Uterus (tissue), 4 donors: ENCODE results near the gene CYP4Z1. TPM values are rescaled to one million over a fixed set of nuclear protein-coding genes. Genes with fewer than 3 reads are reported as not detected.
"Not testable (repeated sequence)": the region's sequence is repeated elsewhere in the genome, so short reads cannot be mapped to it uniquely, and the experiment has no call there.

Experiments
- DNase-seq, 2 donors: peaks; one replicate each; pipeline ENCODE4 v3.0.0-alpha.2; 2019 to 2020
- H3K27ac ChIP-seq, 2 donors: fragments of 200-600 bp; sonication (generic); 1 replicate in 1 of 2; 2 replicates in 1 of 2; pipeline ENCODE4 v1.5.1; 2016 to 2018
- H3K27me3 ChIP-seq, 2 donors: fragments of 200-600 bp; sonication (generic); one replicate each; pipeline ENCODE4 v1.5.1; 2018 to 2019; ENCODE audit warnings: control low read depth in 1 of 2
- H3K36me3 ChIP-seq, 2 donors: fragments of 200-600 bp; sonication (generic); one replicate each; pipeline ENCODE4 v1.5.1; 2019; ENCODE audit warnings: control low read depth in 1 of 2
- H3K4me1 ChIP-seq, 2 donors: fragments of 200-600 bp; sonication (generic); one replicate each; pipeline ENCODE4 v1.5.1; 2018 to 2019; ENCODE audit warnings: control low read depth in 1 of 2
- H3K4me3 ChIP-seq, 2 donors: fragments of 200-600 bp; sonication (generic); 1 replicate in 1 of 2; 2 replicates in 1 of 2; pipeline ENCODE4 v1.5.1; 2018 to 2019; ENCODE audit warnings: mild to moderate bottlenecking in 1 of 2
- H3K9me3 ChIP-seq, 2 donors: fragments of 200-600 bp; sonication (generic); one replicate each; pipeline ENCODE4 v1.5.1; 2019; ENCODE audit warnings: control low read depth in 1 of 2
- POLR2A ChIP-seq, 2 donors: fragments of 450-650 bp; IDR thresholded peaks; one replicate each; pipeline ENCODE4 v1.6.1; 2016; ENCODE audit warnings: antibody characterized with exemption in 2 of 2, mild to moderate bottlenecking in 1 of 2, moderate library complexity in 1 of 2
- intact Hi-C: fragments of 100-400 bp; cut with DNase I; formaldehyde crosslinking; loops from one replicate; pipeline ENCODE4 v1.15.1; 2023; ENCODE audit warnings: low total_unique reads
- total RNA-seq, 4 donors: library from RNA; depleted of rRNA in 3 of 4; stranded (reverse); fragments of >200 nt in 3 of 4; gene quantifications; one replicate each; pipeline versions ENCODE4 v1.1.0 to v1.2.4, GENCODE V29; 2014 to 2023
- TF ChIP-seq, protein P1 (sequence below), 4 experiments: fragments of 200-600 bp in 2 of 4; fragments of 450-650 bp in 2 of 4; sonication (generic) in 2 of 4; IDR thresholded peaks; one replicate each; pipeline ENCODE4 v1.5.1; 2016 to 2019; ENCODE audit warnings: antibody characterized with exemption in 4 of 4, mild to moderate bottlenecking in 2 of 4, moderate library complexity in 1 of 4
- donor health status: DM: yes; HTN: yes; CAD: no.

CYP4Z1 gene
- total RNA-seq, 4 donors from 2014 or later = 0.41 to 1.8 (median 0.67) TPM

DNA sequence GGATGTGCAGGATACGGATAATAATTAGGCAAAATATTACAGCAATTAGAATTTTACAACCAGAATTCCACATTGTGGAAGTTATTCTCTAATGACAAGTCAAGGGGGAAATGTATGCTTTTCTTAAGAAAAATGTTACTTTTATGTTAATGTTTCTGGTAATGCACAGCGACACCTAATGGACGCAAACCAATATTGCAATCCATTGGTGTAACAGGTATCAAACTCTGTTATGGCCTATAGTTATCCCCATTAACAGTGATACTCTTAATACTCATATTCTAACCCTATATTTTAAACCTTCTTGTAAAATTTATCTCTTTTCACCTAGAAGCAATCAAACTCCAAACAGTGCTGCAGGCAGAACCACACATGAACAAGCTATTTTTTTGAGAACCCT is 22.3 kb downstream of the CYP4Z1 start:
- H3K27me3 ChIP-seq, H3K4me1 ChIP-seq, H3K27ac ChIP-seq, H3K9me3 ChIP-seq, DNase-seq, H3K36me3 ChIP-seq, intact Hi-C loops, H3K4me3 ChIP-seq: not testable (repeated sequence)
- TF ChIP-seq, protein P1, sequence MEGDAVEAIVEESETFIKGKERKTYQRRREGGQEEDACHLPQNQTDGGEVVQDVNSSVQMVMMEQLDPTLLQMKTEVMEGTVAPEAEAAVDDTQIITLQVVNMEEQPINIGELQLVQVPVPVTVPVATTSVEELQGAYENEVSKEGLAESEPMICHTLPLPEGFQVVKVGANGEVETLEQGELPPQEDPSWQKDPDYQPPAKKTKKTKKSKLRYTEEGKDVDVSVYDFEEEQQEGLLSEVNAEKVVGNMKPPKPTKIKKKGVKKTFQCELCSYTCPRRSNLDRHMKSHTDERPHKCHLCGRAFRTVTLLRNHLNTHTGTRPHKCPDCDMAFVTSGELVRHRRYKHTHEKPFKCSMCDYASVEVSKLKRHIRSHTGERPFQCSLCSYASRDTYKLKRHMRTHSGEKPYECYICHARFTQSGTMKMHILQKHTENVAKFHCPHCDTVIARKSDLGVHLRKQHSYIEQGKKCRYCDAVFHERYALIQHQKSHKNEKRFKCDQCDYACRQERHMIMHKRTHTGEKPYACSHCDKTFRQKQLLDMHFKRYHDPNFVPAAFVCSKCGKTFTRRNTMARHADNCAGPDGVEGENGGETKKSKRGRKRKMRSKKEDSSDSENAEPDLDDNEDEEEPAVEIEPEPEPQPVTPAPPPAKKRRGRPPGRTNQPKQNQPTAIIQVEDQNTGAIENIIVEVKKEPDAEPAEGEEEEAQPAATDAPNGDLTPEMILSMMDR (IDR thresholded peaks at IDR 0.05) = peak; percentile 11 to 38 (median 18)

DNA sequence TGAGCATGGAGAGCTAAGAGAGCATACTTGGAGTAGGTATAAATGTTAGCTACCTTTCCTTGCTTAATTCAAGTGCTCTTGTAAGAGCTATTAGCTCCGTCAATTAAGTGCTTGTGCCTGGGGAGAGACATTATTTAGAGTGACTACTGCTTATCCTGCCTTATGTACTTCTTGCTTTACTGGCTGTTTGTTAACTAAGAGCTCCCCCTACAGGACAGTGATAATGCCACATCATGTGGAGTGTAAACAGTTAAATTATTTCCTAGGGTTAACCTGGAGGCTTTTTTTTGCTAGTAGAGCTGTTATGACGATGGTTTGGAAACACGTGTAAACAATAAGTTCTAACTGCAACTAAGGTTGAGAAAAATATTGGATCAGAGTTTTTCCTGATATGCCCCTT is 24.4 kb downstream of the CYP4Z1 start:
- intact Hi-C loops, H3K36me3 ChIP-seq, H3K4me3 ChIP-seq, H3K9me3 ChIP-seq, H3K27ac ChIP-seq, H3K4me1 ChIP-seq, H3K27me3 ChIP-seq, DNase-seq: not testable (repeated sequence)

DNA sequence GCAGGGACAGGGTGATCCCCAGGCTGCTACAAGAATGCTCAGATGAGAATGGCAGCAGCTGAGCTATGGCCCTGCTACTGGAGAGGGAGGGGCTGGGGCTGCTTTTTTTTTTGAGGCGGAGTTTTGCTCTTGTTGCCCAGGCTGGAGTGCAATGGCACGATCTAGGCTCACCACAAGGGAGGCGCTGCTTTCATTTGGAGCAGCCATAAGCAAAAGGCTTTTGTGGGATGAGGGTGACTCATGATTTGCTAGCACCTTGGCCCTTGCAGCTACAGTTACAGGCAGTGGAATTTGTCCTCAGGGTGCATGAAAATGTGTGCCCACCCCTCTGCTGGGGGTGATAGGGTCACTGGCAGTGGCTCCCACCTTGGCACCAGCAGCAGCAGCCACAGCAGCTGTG is 37.8 kb downstream of the CYP4Z1 start:
- DNase-seq = no peak
- intact Hi-C loops = no loop called here
- no peaks in the 10 kb centered on the region for H3K4me1 ChIP-seq
- no peak overlapping the region for H3K27ac ChIP-seq
- TF ChIP-seq POLR2A (IDR thresholded peaks at IDR 0.05) = no peak
- TF ChIP-seq, protein P1 (IDR thresholded peaks at IDR 0.05) = no peak
- H3K4me3 ChIP-seq = no peak overlapping the region
- H3K9me3 ChIP-seq = no peaks in the 10 kb centered on the region
- no peaks in the 10 kb centered on the region for H3K27me3 ChIP-seq
- no peaks in the 10 kb centered on the region for H3K36me3 ChIP-seq

DNA sequence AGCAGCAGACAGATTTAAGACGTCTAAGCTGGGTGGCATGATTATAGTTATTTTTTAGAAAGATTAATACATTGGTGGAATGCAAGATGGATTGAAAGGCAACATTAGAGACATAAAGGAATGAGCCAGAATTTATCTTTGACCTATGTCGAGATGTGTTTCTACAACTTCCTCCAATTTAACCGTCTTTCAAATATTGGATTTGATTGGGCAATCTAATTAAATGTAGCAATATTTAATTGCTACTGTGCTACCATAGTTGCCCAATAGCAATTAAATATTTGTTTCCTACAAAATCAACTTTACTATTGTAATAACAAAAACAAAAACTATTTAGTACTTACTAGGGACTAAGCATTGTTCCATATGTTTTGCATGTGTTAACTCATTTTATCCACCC is 39.8 kb downstream of the CYP4Z1 start:
- Histone ChIP-seq H3K9me3 (no peaks in the 10 kb centered on the region), H3K4me1 (no peaks in the 10 kb centered on the region), H3K27me3 (no peaks in the 10 kb centered on the region), H3K4me3 (no peak overlapping the region), H3K36me3 (no peaks in the 10 kb centered on the region), H3K27ac (no peak overlapping the region)
- TF ChIP-seq, protein P1 (IDR thresholded peaks at IDR 0.05) = no peak
- intact Hi-C loops = no loop called here
- DNase-seq = no peak

DNA sequence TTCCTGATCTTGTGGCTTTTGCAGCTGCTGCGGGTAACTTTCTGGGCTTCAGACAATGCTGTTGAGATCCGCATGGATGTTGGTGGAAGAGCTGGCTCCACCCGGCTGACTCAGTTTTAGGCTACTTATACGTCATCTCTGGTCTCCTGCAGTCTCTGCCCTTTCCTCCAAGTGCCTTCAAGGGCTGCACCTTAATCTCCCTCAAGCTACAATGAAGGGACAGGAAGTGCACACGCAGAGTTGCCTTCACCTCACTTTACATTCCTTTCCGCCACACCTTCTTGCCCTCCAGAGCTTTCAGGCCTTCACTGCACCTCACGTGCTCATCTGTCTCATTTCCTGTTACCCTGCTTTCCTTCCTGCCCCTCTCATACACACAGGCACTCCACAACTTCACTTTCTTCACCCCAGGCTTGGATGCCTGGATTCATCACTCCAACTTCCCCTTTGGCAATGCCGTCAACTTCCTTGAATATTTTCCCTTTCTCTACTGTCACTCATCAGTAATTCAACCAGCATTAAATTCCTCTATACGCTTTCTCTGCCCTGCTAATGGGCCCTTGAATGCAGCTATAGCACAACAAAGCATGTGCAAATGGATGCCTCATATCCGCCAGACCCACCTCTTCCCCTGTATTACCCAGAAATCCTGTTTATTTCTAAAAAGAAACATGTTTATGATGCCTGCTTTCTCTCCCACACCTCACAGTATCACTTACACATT is 41.0 kb downstream of the CYP4Z1 start:
- H3K36me3 ChIP-seq, H3K27ac ChIP-seq, intact Hi-C loops, H3K4me1 ChIP-seq, H3K9me3 ChIP-seq, DNase-seq, H3K4me3 ChIP-seq, H3K27me3 ChIP-seq: not testable (repeated sequence)

DNA sequence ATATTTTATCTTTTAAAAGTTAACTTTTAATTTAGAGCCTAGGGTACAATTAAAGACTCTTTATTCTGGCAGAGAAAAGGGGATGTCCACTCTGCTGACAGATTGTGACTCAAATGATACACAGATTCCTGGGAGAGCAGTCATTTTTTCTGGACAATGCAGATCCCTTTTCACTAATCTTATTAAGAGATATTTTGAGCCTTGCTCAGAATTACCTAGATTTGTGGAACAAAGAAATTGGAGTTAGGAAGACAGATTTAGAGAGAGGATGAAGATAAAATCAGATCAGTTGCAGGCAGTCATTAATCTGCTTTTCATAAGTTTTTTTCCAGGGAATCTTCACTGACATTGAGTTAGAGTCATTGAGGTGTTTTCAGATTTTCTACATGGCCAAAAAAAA is 42.5 kb downstream of the CYP4Z1 start:
- intact Hi-C loops, H3K36me3 ChIP-seq, H3K27ac ChIP-seq, H3K27me3 ChIP-seq, DNase-seq, H3K9me3 ChIP-seq, H3K4me3 ChIP-seq, H3K4me1 ChIP-seq: not testable (repeated sequence)

DNA sequence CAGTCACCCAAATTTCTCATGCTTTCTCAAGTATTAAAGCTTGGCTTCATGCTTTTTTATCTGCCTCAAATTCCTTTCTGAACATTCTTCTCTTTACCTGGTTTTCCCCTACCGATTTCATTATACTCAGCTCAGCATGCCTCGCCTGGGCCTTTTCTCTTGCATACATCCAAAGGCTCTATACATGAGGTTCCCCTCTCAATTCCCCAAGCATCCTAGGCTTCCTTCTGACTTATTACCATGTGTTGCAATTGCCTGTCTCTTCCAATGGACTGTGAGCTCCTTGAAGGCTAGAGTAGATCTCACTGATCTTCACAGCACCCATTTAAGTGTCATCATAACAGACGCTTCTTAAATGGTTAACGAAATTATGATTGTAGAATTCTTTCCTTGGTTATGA is 46.1 kb downstream of the CYP4Z1 start:
- TF ChIP-seq POLR2A (IDR thresholded peaks at IDR 0.05) = no peak
- TF ChIP-seq, protein P1 (IDR thresholded peaks at IDR 0.05) = no peak
- Histone ChIP-seq H3K27ac (no peak overlapping the region), H3K9me3 (no peaks in the 10 kb centered on the region), H3K4me1 (no peaks in the 10 kb centered on the region), H3K4me3 (no peak overlapping the region), H3K27me3 (no peaks in the 10 kb centered on the region), H3K36me3 (no peaks in the 10 kb centered on the region)
- intact Hi-C loops = no loop called here
- DNase-seq = no peak

DNA sequence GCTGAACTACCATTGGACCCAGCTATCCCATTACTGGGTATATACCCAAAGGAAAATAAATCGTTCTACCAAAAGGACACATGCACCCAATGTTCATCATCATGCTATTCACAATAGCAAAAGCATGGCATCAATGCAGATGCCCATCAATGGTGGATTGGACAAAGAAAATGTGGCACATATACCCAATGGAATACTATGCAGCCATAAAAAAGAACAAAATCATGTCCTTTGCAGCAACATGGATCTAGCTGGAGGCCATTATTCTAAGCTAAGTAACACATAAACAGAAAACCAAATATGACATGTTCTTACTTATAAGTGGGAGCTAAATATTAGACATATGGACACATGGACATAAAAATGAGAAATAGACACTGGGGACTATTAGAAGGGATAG is 54.0 kb downstream of the CYP4Z1 start:
- DNase-seq, H3K9me3 ChIP-seq, H3K4me1 ChIP-seq, H3K4me3 ChIP-seq, H3K27ac ChIP-seq, intact Hi-C loops, H3K27me3 ChIP-seq, H3K36me3 ChIP-seq: not testable (repeated sequence)

DNA sequence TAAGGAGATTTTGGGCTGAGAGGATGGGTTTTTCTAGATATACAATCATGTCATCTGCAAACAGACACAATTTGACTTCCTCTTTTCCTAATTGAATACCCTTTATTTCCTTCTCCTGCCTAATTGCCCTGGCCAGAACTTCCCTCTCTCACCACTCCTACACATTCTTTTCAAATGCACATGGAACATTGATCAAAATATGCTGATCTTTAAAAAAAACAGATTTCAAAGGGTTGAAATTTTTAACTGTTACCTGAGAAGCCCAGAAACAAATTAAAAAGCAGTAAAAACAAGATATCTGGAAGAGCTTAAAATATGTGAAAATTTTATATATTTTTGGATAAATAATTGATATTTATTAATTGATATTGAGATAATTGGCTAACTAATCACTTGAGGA is 57.8 kb downstream of the CYP4Z1 start:
- H3K27ac ChIP-seq, DNase-seq, H3K27me3 ChIP-seq, H3K9me3 ChIP-seq, intact Hi-C loops, H3K4me1 ChIP-seq, H3K4me3 ChIP-seq, H3K36me3 ChIP-seq: not testable (repeated sequence)

DNA sequence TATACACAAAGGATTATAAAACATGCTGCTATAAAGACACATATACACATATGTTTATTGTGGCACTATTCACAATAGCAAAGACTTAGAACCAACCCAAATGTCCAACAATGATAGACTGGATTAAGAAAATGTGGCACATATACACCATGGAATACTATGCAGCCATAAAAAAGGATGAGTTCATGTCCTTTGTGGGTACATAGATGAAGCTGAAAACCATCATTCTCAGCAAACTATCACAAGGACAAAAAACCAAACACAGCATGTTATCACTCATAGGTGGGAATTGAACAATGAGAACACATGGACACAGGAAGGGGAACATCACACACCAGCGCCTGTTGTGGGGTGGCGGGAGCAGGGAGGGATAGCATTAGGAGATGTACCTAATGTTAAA is 60.0 kb downstream of the CYP4Z1 start:
- intact Hi-C loops, H3K36me3 ChIP-seq, H3K4me3 ChIP-seq, H3K27ac ChIP-seq, DNase-seq, H3K4me1 ChIP-seq, H3K9me3 ChIP-seq, H3K27me3 ChIP-seq: not testable (repeated sequence)
